GM12878 (cell line): ENCODE measurements around the gene NTF3. TPM values are rescaled to one million over a fixed set of nuclear protein-coding genes. Genes with fewer than 3 reads are reported as not detected.
A peak's percentile ranks its signal among the peaks of the same experiment; 100 is the strongest.

Experiments
- ATAC-seq: fragments of 200-7000 bp; cut with Tn5 transposase; 3 replicates; pipeline ENCODE4 v1.9.1; 2020; ENCODE audit warnings: mild to moderate bottlenecking, moderate library complexity
- BruUV-seq: library from RNA; stranded (reverse); fragments of 400-500 nt; replicated peaks from 2 replicates; lab custom pipeline; 2021; lab: Mats Ljungman, UMichigan
- CTCF ChIA-PET: fragments of 300-600 bp; sonication (Branson Sonifier 250); formaldehyde crosslinking; extraction: SDS; loops from one replicate; lab custom pipeline; 2021; ENCODE audit warnings: inconsistent platforms; lab: Yijun Ruan, JAX
- POLR2A ChIA-PET: fragments of 350-600 bp; formaldehyde crosslinking; extraction: SDS; loops from one replicate; lab custom pipeline; 2021; ENCODE audit warnings: inconsistent platforms; lab: Charles Lee
- RAD21 ChIA-PET: fragments of 300-600 bp; sonication (Branson Sonifier 250); formaldehyde crosslinking; loops from one replicate; lab custom pipeline; 2023; ENCODE audit warnings: antibody characterized with exemption; ENCODE audit not compliant: unreplicated experiment; lab: Charles Lee
- SMC1A ChIA-PET: fragments of 300-600 bp; sonication (Branson Sonifier 250); formaldehyde crosslinking; loops from one replicate; lab custom pipeline; 2023; ENCODE audit not compliant: unreplicated experiment, uncharacterized antibody; lab: Charles Lee
- DNase-seq: peaks from one replicate; pipeline ENCODE4 v3.0.0-alpha.2; 2011; ENCODE audit warnings: low read depth, low spot score
- FAIRE-seq: peaks from 3 replicates; lab custom pipeline; 2011; peaks lifted over from hg19 to GRCh38; lab: Jason Lieb, UNC
- H2AFZ ChIP-seq: 2 replicates; pipeline ENCODE4 v1.6.0; 2011; ENCODE audit warnings: low read depth, low read length, control low read depth; ENCODE audit not compliant: control insufficient read depth
- H3K27ac ChIP-seq: 2 replicates; pipeline ENCODE4 v1.5.1; 2011; ENCODE audit warnings: control low read depth; ENCODE audit not compliant: control insufficient read depth, insufficient read depth
- H3K27me3 ChIP-seq, 2 experiments: replicated peaks in 1 of 2; 2 replicates each; pipeline versions ENCODE4 v1.6.0 to v1.6.1; 2011; ENCODE audit warnings: low read length in 1 of 2; ENCODE audit not compliant: control insufficient read depth in 2 of 2, insufficient read depth in 2 of 2
- H3K36me3 ChIP-seq, 2 experiments: 2 replicates each; pipeline ENCODE4 v1.5.1; 2011; ENCODE audit warnings: low read length in 1 of 2; ENCODE audit not compliant: control insufficient read depth in 2 of 2, insufficient read depth in 2 of 2
- H3K4me1 ChIP-seq: 2 replicates; pipeline ENCODE4 v1.6.1; 2011; ENCODE audit warnings: mild to moderate bottlenecking, low read length, moderate library complexity, mixed read lengths; ENCODE audit not compliant: control insufficient read depth, insufficient read depth
- H3K4me2 ChIP-seq: 2 replicates; pipeline ENCODE4 v1.6.0; 2011; ENCODE audit warnings: control low read depth; ENCODE audit not compliant: control insufficient read depth, insufficient read depth
- H3K4me3 ChIP-seq: fragments of 200-600 bp; sonication (generic); 2 replicates; pipeline ENCODE4 v1.5.1; 2016
- H3K79me2 ChIP-seq: 2 replicates; pipeline ENCODE4 v1.6.0; 2011; ENCODE audit warnings: low read length; ENCODE audit not compliant: control insufficient read depth, insufficient read depth
- H3K9ac ChIP-seq: 2 replicates; pipeline ENCODE4 v1.8.0; 2011; ENCODE audit warnings: low read length, control low read depth, mixed read lengths; ENCODE audit not compliant: control insufficient read depth, insufficient read depth
- H3K9me3 ChIP-seq: replicated peaks from 3 replicates; pipeline ENCODE4 v1.5.1; 2011; ENCODE audit warnings: mild to moderate bottlenecking, low read length; ENCODE audit not compliant: control insufficient read depth, insufficient read depth
- H4K20me1 ChIP-seq: 2 replicates; pipeline ENCODE4 v1.6.0; 2011; ENCODE audit not compliant: control insufficient read depth, insufficient read depth
- CEBPB ChIP-seq, 2 experiments: fragments of 150-350 bp in 1 of 2; IDR thresholded peaks; 2 replicates each; pipeline ENCODE4 v1.6.1; 2012 to 2014; ENCODE audit warnings: low read depth in 2 of 2, low read length in 2 of 2, borderline replicate concordance in 1 of 2, inconsistent platforms in 1 of 2
- CREM ChIP-seq: IDR thresholded peaks from 2 replicates; pipeline ENCODE4 v1.6.1; 2014; ENCODE audit warnings: antibody characterized with exemption, low read depth
- GATAD2B ChIP-seq: fragments of 450-650 bp; conservative IDR thresholded peaks from 2 replicates; pipeline ENCODE4 v1.6.1; 2017; ENCODE audit warnings: low read depth, mild to moderate bottlenecking, moderate library complexity
- HSF1 ChIP-seq: fragments of 150-350 bp; IDR thresholded peaks from 2 replicates; pipeline ENCODE4 v1.6.1; 2014; ENCODE audit warnings: mild to moderate bottlenecking, low read depth, low read length
- IKZF2 ChIP-seq, 2 experiments: fragments of 450-650 bp; IDR thresholded peaks; 2 replicates each; pipeline ENCODE4 v1.6.1; 2017; ENCODE audit warnings: mild to moderate bottlenecking in 2 of 2, moderate library complexity in 2 of 2
- MYC ChIP-seq: IDR thresholded peaks from 2 replicates; pipeline ENCODE4 v1.6.1; 2011; ENCODE audit warnings: mild to moderate bottlenecking, low read length, moderate library complexity, inconsistent platforms; ENCODE audit not compliant: insufficient read depth, insufficient replicate concordance, insufficient read length, severe bottlenecking
- NBN ChIP-seq: fragments of 450-650 bp; IDR thresholded peaks from 2 replicates; pipeline ENCODE4 v1.6.1; 2016
- NRF1 ChIP-seq: conservative IDR thresholded peaks from 2 replicates; pipeline ENCODE4 v1.6.1; 2011; ENCODE audit warnings: mild to moderate bottlenecking, low read depth, low read length, improper control_type of control experiment
- POLR2AphosphoS5 ChIP-seq: IDR thresholded peaks from 2 replicates; pipeline ENCODE4 v1.6.1; 2011; ENCODE audit warnings: mild to moderate bottlenecking, low read length, inconsistent platforms
- RFX5 ChIP-seq: IDR thresholded peaks from 2 replicates; pipeline ENCODE4 v1.6.1; 2011; ENCODE audit warnings: low read depth, low read length, improper control_type of control experiment
- SMC3 ChIP-seq: IDR thresholded peaks from 2 replicates; pipeline ENCODE4 v1.6.1; 2011; ENCODE audit warnings: low read length, improper control_type of control experiment, borderline replicate concordance
- SPI1 ChIP-seq: IDR thresholded peaks from 2 replicates; pipeline ENCODE4 v1.6.1; 2011; ENCODE audit warnings: low read depth, mild to moderate bottlenecking, low read length, moderate library complexity, borderline replicate concordance; ENCODE audit not compliant: insufficient read depth
- TARDBP ChIP-seq: IDR thresholded peaks from 2 replicates; pipeline ENCODE4 v1.6.1; 2016; ENCODE audit warnings: borderline replicate concordance
- TCF7 ChIP-seq: IDR thresholded peaks from 2 replicates; pipeline ENCODE4 v1.6.1; 2014; ENCODE audit warnings: antibody characterized with exemption, borderline replicate concordance
- ZNF207 ChIP-seq: fragments of 450-650 bp; IDR thresholded peaks from 2 replicates; pipeline ENCODE4 v1.6.1; 2014; ENCODE audit warnings: antibody characterized with exemption, mild to moderate bottlenecking, borderline replicate concordance
- WGBS: methylation state at CpG from one replicate; pipeline ENCODE4 v1.1.6; 2016; ENCODE audit warnings: low lambda C conversion rate; ENCODE audit not compliant: insufficient replicate concordance, insufficient coverage; ENCODE audit errors: missing lambda C conversion rate; 5-methylcytosine and 5-hydroxymethylcytosine counted together
- in situ Hi-C: fragments of 300-500 bp; cut with MboI; formaldehyde crosslinking; loops from 9 replicates; pipeline ENCODE4 v1.14.3; 2018; ENCODE audit warnings: mixed read lengths
- intact Hi-C: fragments of 100-400 bp; cut with micrococcal nuclease; formaldehyde crosslinking; loops from one replicate; pipeline ENCODE4 v1.14.2; 2022; ENCODE audit not compliant: unreplicated experiment
- polyA plus RNA-seq, 11 experiments: library from polyadenylated mRNA; depleted of rRNA in 4 of 11; unstranded in 6 of 11; stranded (reverse) in 5 of 11; fragments of >200 nt; fragmentation: Nextera tagmentation in 4 of 11; fragmentation: Illumina TruSeq in 1 of 11; extraction: Ambion mirVana in 4 of 11; extraction: Trizol in 1 of 11; gene quantifications; 1 replicate in 1 of 11; 2 replicates in 10 of 11; pipeline versions ENCODE4 v1.2.1 to v1.2.3, GENCODE V29; 2011 to 2016; ENCODE audit warnings: inconsistent platforms in 2 of 11, missing spikeins in 2 of 11, low read depth in 1 of 11
- total RNA-seq, 4 experiments: library from RNA; depleted of rRNA in 3 of 4; stranded (reverse); fragments of >200 nt in 3 of 4; fragmentation: Illumina TruSeq in 1 of 4; extraction: Trizol in 1 of 4; gene quantifications; 2 replicates each; pipeline versions ENCODE4 v1.2.1 to v1.2.3, GENCODE V29; 2013 to 2021

NTF3 gene
- total and polyA plus RNA-seq, 10 of the 15 experiments (the other 5 are each of a cell fraction or from before 2014, with no cell fraction given): 0.07 TPM; not detected in 9

- ChIA-PET POLR2A (no interaction called here), SMC1A (no interaction called here), RAD21 (no interaction called here), CTCF (interaction anchor here (0.6 kb wide), 1 partner anchor 220 kb away, joined by 3 read pairs; no protein-coding TSS in a partner anchor)
- ATAC-seq (no peak), FAIRE-seq (no peak), DNase-seq (no peak)
- Histone ChIP-seq H3K4me2 (no peak overlapping the region), H3K27ac (no peak overlapping the region), H3K79me2 (no peaks in the 10 kb centered on the region), H4K20me1 (no peaks in the 10 kb centered on the region), H3K9ac (no peak overlapping the region), H3K4me1 (no peaks in the 10 kb centered on the region; the same call in 1 of the 2 replicates), H2AFZ (peak overlapping the region; percentile 19; the same call in 1 of the 2 replicates), H3K27me3 (peaks cover 0 to 3% of the 10 kb centered on the region in 2 experiments; a peak in 2 of 4 replicates), H3K9me3 (no peaks in the 10 kb centered on the region), H3K36me3 (no peaks in the 10 kb centered on the region), H3K4me3 (no peak overlapping the region)
- BruUV-seq: no TSS peak
- in situ Hi-C loops (no loop called here), intact Hi-C loops (no loop called here)
- WGBS: 0% methylated on average over 8 of the region's 8 CpGs
- TF ChIP-seq ZNF207 (no peak), SPI1 (peak; percentile 53; the same call in 1 of the 2 replicates), IKZF2 (IDR thresholded peaks at IDR 0.05) (no peak), NBN (no peak), SMC3 (no peak)
Measured at GRCh38 chr12:5456906-5457305, 25.0 kb downstream of the NTF3 start.

- ChIA-PET POLR2A (no interaction called here), SMC1A (no interaction called here), RAD21 (no interaction called here), CTCF (no interaction called here)
- Histone ChIP-seq H3K27me3 (peaks cover 0 to 3% of the 10 kb centered on the region in 2 experiments; a peak in 1 of 4 replicates), H3K27ac (no peak overlapping the region), H2AFZ (no peak overlapping the region), H3K9me3 (no peaks in the 10 kb centered on the region), H3K36me3 (no peaks in the 10 kb centered on the region), H3K4me3 (no peak overlapping the region), H3K4me2 (no peak overlapping the region), H3K9ac (no peak overlapping the region), H3K4me1 (no peaks in the 10 kb centered on the region; the same call in 1 of the 2 replicates), H4K20me1 (no peaks in the 10 kb centered on the region), H3K79me2 (no peaks in the 10 kb centered on the region)
- no peak for ATAC-seq
- no peak for DNase-seq
- WGBS: 42% methylated on average over 12 of the region's 12 CpGs
- no TSS peak for BruUV-seq
- intact Hi-C loops: no loop called here
- in situ Hi-C loops: no loop called here
- no peak for FAIRE-seq
- no peak for TF ChIP-seq RFX5
- no peak for TF ChIP-seq HSF1
- TF ChIP-seq TCF7: no peak
- no peak for TF ChIP-seq NRF1
- TF ChIP-seq MYC: no peak
- TF ChIP-seq ZNF207: no peak
- TF ChIP-seq GATAD2B: no peak
- TF ChIP-seq CEBPB (IDR thresholded peaks at IDR 0.05; ENCODE audit: borderline replicate concordance in 1 of 2, low read depth in 2 of 2, low read length in 2 of 2): no peak
- no peak for TF ChIP-seq CREM
- no peak for TF ChIP-seq TARDBP
- no peak for TF ChIP-seq POLR2AphosphoS5
Measured at GRCh38 chr12:5458229-5459050, 26.5 kb downstream of the NTF3 start.
